HCT116 (cell line): ENCODE data around the gene BNC2. TPM values are rescaled to one million over a fixed set of nuclear protein-coding genes. Genes with fewer than 3 reads are reported as not detected.

Experiments
- ATAC-seq: fragments of 200-7000 bp; cut with Tn5 transposase; 2 replicates; pipeline ENCODE4 v1.9.1; 2020; ENCODE audit warnings: mild to moderate bottlenecking, moderate library complexity
- BruUV-seq: library from RNA; stranded (reverse); fragments of 400-500 nt; replicated peaks from 2 replicates; lab custom pipeline; 2021; lab: Mats Ljungman, UMichigan
- CTCF ChIA-PET: fragments of 300-600 bp; sonication (Branson Sonifier 250); formaldehyde crosslinking; loops from one replicate; lab custom pipeline; 2021; ENCODE audit warnings: antibody characterized with exemption; lab: Charles Lee
- POLR2A ChIA-PET: fragments of 300-600, 350-600 bp; sonication (Branson Sonifier 250); formaldehyde crosslinking; loops from one replicate; lab custom pipeline; 2021; ENCODE audit warnings: antibody characterized with exemption; lab: Charles Lee
- RAD21 ChIA-PET, 2 experiments: fragments of 300-600 bp; sonication (Branson Sonifier 250); formaldehyde crosslinking; loops; one replicate each; lab custom pipeline; 2023; ENCODE audit warnings: low total read pairs in 2 of 2; ENCODE audit not compliant: uncharacterized antibody in 2 of 2, unreplicated experiment in 2 of 2, low non-redundant PET in 1 of 2; lab: Charles Lee
- DNase-seq: peaks from one replicate; pipeline ENCODE4 v3.0.0-alpha.2; 2010; ENCODE audit warnings: low read depth, low spot score
- H2AFZ ChIP-seq: fragments of 200-600 bp; shearing (Covaris generic), sonication (generic); 2 replicates; pipeline ENCODE4 v1.6.1; 2017; ENCODE audit warnings: low read depth, mixed run types, mixed read lengths, antibody characterized with exemption, low read length; ENCODE audit not compliant: poor library complexity, severe bottlenecking
- H3K27ac ChIP-seq: 2 replicates; pipeline ENCODE4 v1.5.1; 2012; ENCODE audit warnings: low read depth, low read length
- H3K27me3 ChIP-seq: fragments of 200-600 bp; sonication (generic); 2 replicates; pipeline ENCODE4 v1.6.1; 2016; ENCODE audit warnings: mixed run types, low read length, mixed read lengths; ENCODE audit not compliant: insufficient read depth
- H3K36me3 ChIP-seq, 2 experiments: fragments of 200-500 bp in 1 of 2; fragments of 200-600 bp in 1 of 2; sonication (Bioruptor generic) in 1 of 2; sonication (generic) in 1 of 2; 2 replicates each; pipeline versions ENCODE4 v1.5.1 to v1.6.1; 2014 to 2016; ENCODE audit warnings: low read length in 2 of 2, inconsistent platforms in 1 of 2, mixed read lengths in 1 of 2, mixed run types in 1 of 2; ENCODE audit not compliant: insufficient read depth in 2 of 2, control insufficient read depth in 1 of 2
- H3K4me1 ChIP-seq, 2 experiments: fragments of 200-600 bp in 1 of 2; sonication (generic) in 1 of 2; 2 replicates each; pipeline versions ENCODE4 v1.5.1 to v1.6.1; 2012 to 2017; ENCODE audit warnings: low read length in 2 of 2, inconsistent platforms in 1 of 2, mild to moderate bottlenecking in 1 of 2, mixed read lengths in 1 of 2, mixed run types in 1 of 2, moderate library complexity in 1 of 2; ENCODE audit not compliant: insufficient read depth in 2 of 2, control insufficient read depth in 1 of 2
- H3K4me2 ChIP-seq: fragments of 200-600 bp; sonication (generic); 2 replicates; pipeline ENCODE4 v1.6.1; 2017; ENCODE audit warnings: mixed run types, low read length, mixed read lengths
- H3K4me3 ChIP-seq, 2 experiments: fragments of 200-600 bp in 1 of 2; sonication (generic) in 1 of 2; replicated peaks in 1 of 2; 2 replicates each; pipeline ENCODE4 v1.5.1; 2011 to 2016; ENCODE audit warnings: low read length in 2 of 2, control low read depth in 1 of 2, low read depth in 1 of 2, mild to moderate bottlenecking in 1 of 2, mixed read lengths in 1 of 2, mixed run types in 1 of 2
- H3K79me2 ChIP-seq: fragments of 200-600 bp; sonication (generic); 2 replicates; pipeline ENCODE4 v1.6.1; 2017; ENCODE audit warnings: mild to moderate bottlenecking, mixed run types, low read length, moderate library complexity, mixed read lengths; ENCODE audit not compliant: insufficient read depth
- H3K9ac ChIP-seq: fragments of 200-600 bp; sonication (generic); 2 replicates; pipeline ENCODE4 v1.6.1; 2016; ENCODE audit warnings: low read length, mixed read lengths
- H3K9me2 ChIP-seq: fragments of 200-600 bp; sonication (generic), shearing (Covaris generic); 2 replicates; pipeline ENCODE4 v1.6.1; 2017; ENCODE audit warnings: mixed run types, mild to moderate bottlenecking, moderate library complexity; ENCODE audit not compliant: insufficient read depth
- H3K9me3 ChIP-seq, 2 experiments: fragments of 200-500 bp in 1 of 2; fragments of 200-600 bp in 1 of 2; sonication (Bioruptor generic) in 1 of 2; sonication (generic) in 1 of 2; 2 replicates each; pipeline ENCODE4 v1.6.1; 2014 to 2017; ENCODE audit warnings: low read length in 2 of 2, mixed read lengths in 2 of 2, inconsistent platforms in 1 of 2, low read depth in 1 of 2, mild to moderate bottlenecking in 1 of 2, mixed run types in 1 of 2, moderate library complexity in 1 of 2; ENCODE audit not compliant: control insufficient read depth in 1 of 2, insufficient read depth in 1 of 2
- H4K20me1 ChIP-seq: fragments of 200-600 bp; sonication (generic), shearing (Covaris generic); 2 replicates; pipeline ENCODE4 v1.6.1; 2017; ENCODE audit warnings: mixed run types, mild to moderate bottlenecking, moderate library complexity; ENCODE audit not compliant: insufficient read depth
- CBX3 ChIP-seq: IDR thresholded peaks from 2 replicates; pipeline ENCODE4 v1.6.1; 2012; ENCODE audit warnings: low read depth
- EGR1 ChIP-seq: IDR thresholded peaks from 2 replicates; pipeline ENCODE4 v1.6.1; 2012; ENCODE audit warnings: low read depth
- EZH2phosphoT487 ChIP-seq: fragments of 200-600 bp; IDR thresholded peaks from 2 replicates; pipeline ENCODE4 v1.6.1; 2018; ENCODE audit warnings: antibody characterized with exemption, borderline replicate concordance
- MAX ChIP-seq: IDR thresholded peaks from 2 replicates; pipeline ENCODE4 v1.6.1; 2012
- REST ChIP-seq: IDR thresholded peaks from 2 replicates; pipeline ENCODE4 v1.6.1; 2012; ENCODE audit warnings: low read depth
- SIN3A ChIP-seq: IDR thresholded peaks from 2 replicates; pipeline ENCODE4 v1.6.1; 2012; ENCODE audit warnings: low read depth
- SP1 ChIP-seq: IDR thresholded peaks from 2 replicates; pipeline ENCODE4 v1.6.1; 2012; ENCODE audit warnings: low read depth
- TCF7L2 ChIP-seq: IDR thresholded peaks from 2 replicates; pipeline ENCODE4 v1.7.0; 2011; ENCODE audit warnings: borderline replicate concordance, inconsistent platforms; ENCODE audit not compliant: insufficient read depth, insufficient read length; ENCODE audit errors: extremely low read depth
- YY1 ChIP-seq: IDR thresholded peaks from 2 replicates; pipeline ENCODE4 v1.6.1; 2011; ENCODE audit warnings: low read length, low read depth, moderate library complexity, mild to moderate bottlenecking; ENCODE audit not compliant: insufficient replicate concordance; ENCODE audit errors: extremely low read depth
- ZFX ChIP-seq: fragments of 450-650 bp; IDR thresholded peaks from 2 replicates; pipeline ENCODE4 v1.6.1; 2017
- intact Hi-C: fragments of 100-400 bp; cut with micrococcal nuclease; formaldehyde crosslinking; loops from 2 replicates; pipeline ENCODE4 v1.10.0; 2022
- total RNA-seq: library from RNA; stranded (reverse); gene quantifications from one replicate; pipeline ENCODE4 v1.2.1, GENCODE V29; 2021; ENCODE audit not compliant: unreplicated experiment

BNC2 gene
- total RNA-seq, 1 experiment from 2014 or later = 0.37 TPM

GRCh38 chr9:16654596-16655126 is 215.8 kb downstream of the BNC2 start:
- Histone ChIP-seq H3K4me2 (no peak overlapping the region), H3K27me3 (peaks cover 19% of the 10 kb centered on the region), H3K36me3 (no peaks in the 10 kb centered on the region), H3K79me2 (no peaks in the 10 kb centered on the region), H3K9me3 (no peaks in the 10 kb centered on the region), H3K9me2 (no peaks in the 10 kb centered on the region), H3K9ac (no peak overlapping the region), H3K27ac (no peak overlapping the region), H3K4me3 (no peak overlapping the region), H3K4me1 (no peaks in the 10 kb centered on the region), H4K20me1 (no peaks in the 10 kb centered on the region), H2AFZ (no peak overlapping the region)
- no TSS peak for BruUV-seq
- intact Hi-C loops = no loop called here
- ChIA-PET CTCF (no interaction called here), POLR2A (no interaction called here), RAD21 (no interaction called here)
- ATAC-seq = no peak
- TF ChIP-seq SIN3A = no peak
- DNase-seq = no peak

- no peaks in the 10 kb centered on the region for H3K9me2 ChIP-seq
- RAD21 ChIA-PET = no interaction called here
- intact Hi-C loops = no loop called here
- H3K4me1 ChIP-seq = no peaks in the 10 kb centered on the region
- DNase-seq = no peak
- H2AFZ ChIP-seq = no peak overlapping the region
- H4K20me1 ChIP-seq = no peaks in the 10 kb centered on the region
- H3K9ac ChIP-seq = no peak overlapping the region
- no peak overlapping the region for H3K4me2 ChIP-seq
- H3K27ac ChIP-seq = no peak overlapping the region
- ATAC-seq = no peak
- peaks cover 19% of the 10 kb centered on the region for H3K27me3 ChIP-seq
- no peaks in the 10 kb centered on the region for H3K9me3 ChIP-seq
- no peaks in the 10 kb centered on the region for H3K79me2 ChIP-seq
- no peak overlapping the region for H3K4me3 ChIP-seq
- TF ChIP-seq EGR1 = no peak
- no peak for TF ChIP-seq ZFX
- TF ChIP-seq TCF7L2 = no peak
- no peak for TF ChIP-seq MAX
- TF ChIP-seq CBX3 = no peak
- no peak for TF ChIP-seq YY1
- no peak for TF ChIP-seq REST
- no peak for TF ChIP-seq EZH2phosphoT487
- no peak for TF ChIP-seq SP1
- H3K36me3 ChIP-seq = no peaks in the 10 kb centered on the region
- BruUV-seq = no TSS peak
- POLR2A ChIA-PET = no interaction called here
- CTCF ChIA-PET = no interaction called here
These were observed 216.7 kb downstream of the BNC2 start for GRCh38 chr9:16653491-16654399.
